ENCODE data around the gene ADGRG3.

Gene ADGRG3

DNA sequence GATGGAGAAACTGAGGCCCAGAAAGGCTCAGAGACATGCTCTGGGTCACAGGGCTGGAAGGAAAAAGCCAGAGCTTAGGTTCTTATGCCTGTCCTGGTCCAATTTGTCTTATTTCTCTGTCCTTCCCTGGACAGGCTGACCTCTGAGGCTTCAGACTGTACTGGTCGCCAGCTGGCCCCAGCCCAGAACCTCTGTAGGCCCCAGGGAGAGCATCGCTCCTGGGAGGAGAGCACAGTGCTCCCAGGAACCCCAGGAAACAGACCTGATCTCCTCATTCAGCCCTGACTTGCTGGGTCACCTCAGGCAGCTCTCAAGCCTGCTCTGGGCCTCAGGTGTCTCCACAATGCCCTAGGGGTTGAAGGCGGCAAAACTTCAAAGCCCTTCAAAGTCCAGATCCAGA is 31.4 kb downstream of the ADGRG3 start:
- H2AFZ ChIP-seq (ENCODE audit: low read depth, low read length, severe bottlenecking), result no peak overlapping the region
- H3K27ac ChIP-seq (ENCODE audit: low read depth, low read length), result no peak overlapping the region
- H3K36me3 ChIP-seq (ENCODE audit: low read length), result no peaks in the 10 kb centered on the region
- no peaks in the 10 kb centered on the region for H3K27me3 ChIP-seq (ENCODE audit: low read length)
- no peaks in the 10 kb centered on the region for H3K79me2 ChIP-seq (ENCODE audit: insufficient read depth, low read length)
- no peaks in the 10 kb centered on the region for H4K20me1 ChIP-seq (ENCODE audit: low read depth, low read length)
- no peak overlapping the region for H3K4me3 ChIP-seq (ENCODE audit: insufficient read depth, low read length, poor library complexity, severe bottlenecking)
- TF ChIP-seq CTCF (IDR thresholded peaks at IDR 0.05; ENCODE audit: insufficient read depth, low read length, poor library complexity, severe bottlenecking) (no peak), EZH2phosphoT487 (conservative IDR thresholded peaks at IDR 0.05; ENCODE audit: low read length) (no peak)
- no peaks in the 10 kb centered on the region for H3F3A ChIP-seq (ENCODE audit: insufficient read depth)
- H3K9ac ChIP-seq (ENCODE audit: low read length), result no peak overlapping the region
- no peak overlapping the region for H3K4me2 ChIP-seq (ENCODE audit: low read depth, low read length, poor library complexity, severe bottlenecking)
- H3K9me2 ChIP-seq (replicated peaks; ENCODE audit: insufficient read depth, low read length), result no peaks in the 10 kb centered on the region
- H3K9me3 ChIP-seq (ENCODE audit: insufficient read depth, low read length), result no peaks in the 10 kb centered on the region

GRCh38 chr16:57699899-57700298 is 31.8 kb downstream of the ADGRG3 start:
- Histone ChIP-seq H3K79me2 (ENCODE audit: insufficient read depth, low read length) (no peaks in the 10 kb centered on the region), H3K4me2 (ENCODE audit: low read depth, low read length, poor library complexity, severe bottlenecking) (no peak overlapping the region), H3K9me3 (ENCODE audit: insufficient read depth, low read length) (no peaks in the 10 kb centered on the region), H3K9ac (ENCODE audit: low read length) (no peak overlapping the region), H3K36me3 (ENCODE audit: low read length) (no peaks in the 10 kb centered on the region), H3F3A (ENCODE audit: insufficient read depth) (no peaks in the 10 kb centered on the region), H2AFZ (ENCODE audit: low read depth, low read length, severe bottlenecking) (no peak overlapping the region), H3K27ac (ENCODE audit: low read depth, low read length) (no peak overlapping the region), H3K4me3 (ENCODE audit: insufficient read depth, low read length, poor library complexity, severe bottlenecking) (no peak overlapping the region), H3K27me3 (ENCODE audit: low read length) (no peaks in the 10 kb centered on the region), H4K20me1 (ENCODE audit: low read depth, low read length) (no peaks in the 10 kb centered on the region), H3K9me2 (replicated peaks; ENCODE audit: insufficient read depth, low read length) (no peaks in the 10 kb centered on the region)
- TF ChIP-seq EZH2phosphoT487 (conservative IDR thresholded peaks at IDR 0.05; ENCODE audit: low read length), result no peak
- no peak for TF ChIP-seq CTCF (IDR thresholded peaks at IDR 0.05; ENCODE audit: insufficient read depth, low read length, poor library complexity, severe bottlenecking)

GRCh38 chr16:57700781-57701551 is 32.9 kb downstream of the ADGRG3 start:
- Histone ChIP-seq H3K4me3 (ENCODE audit: insufficient read depth, low read length, poor library complexity, severe bottlenecking) (no peak overlapping the region), H3K27ac (ENCODE audit: low read depth, low read length) (no peak overlapping the region), H3K9me3 (ENCODE audit: insufficient read depth, low read length) (no peaks in the 10 kb centered on the region), H3K9me2 (replicated peaks; ENCODE audit: insufficient read depth, low read length) (no peaks in the 10 kb centered on the region), H3K9ac (ENCODE audit: low read length) (no peak overlapping the region), H3K79me2 (ENCODE audit: insufficient read depth, low read length) (no peaks in the 10 kb centered on the region), H2AFZ (ENCODE audit: low read depth, low read length, severe bottlenecking) (no peak overlapping the region), H3K4me2 (ENCODE audit: low read depth, low read length, poor library complexity, severe bottlenecking) (no peak overlapping the region), H3F3A (ENCODE audit: insufficient read depth) (no peaks in the 10 kb centered on the region), H4K20me1 (ENCODE audit: low read depth, low read length) (no peaks in the 10 kb centered on the region), H3K36me3 (ENCODE audit: low read length) (no peaks in the 10 kb centered on the region), H3K27me3 (ENCODE audit: low read length) (no peaks in the 10 kb centered on the region)
- no peak for TF ChIP-seq EZH2phosphoT487 (conservative IDR thresholded peaks at IDR 0.05; ENCODE audit: low read length)
- TF ChIP-seq CTCF (IDR thresholded peaks at IDR 0.05; ENCODE audit: insufficient read depth, low read length, poor library complexity, severe bottlenecking), result no peak

Measured in SU-DHL-6 (cell line).